Measurements from ENCODE around the gene EFCAB7.

The EFCAB7 gene

DNA sequence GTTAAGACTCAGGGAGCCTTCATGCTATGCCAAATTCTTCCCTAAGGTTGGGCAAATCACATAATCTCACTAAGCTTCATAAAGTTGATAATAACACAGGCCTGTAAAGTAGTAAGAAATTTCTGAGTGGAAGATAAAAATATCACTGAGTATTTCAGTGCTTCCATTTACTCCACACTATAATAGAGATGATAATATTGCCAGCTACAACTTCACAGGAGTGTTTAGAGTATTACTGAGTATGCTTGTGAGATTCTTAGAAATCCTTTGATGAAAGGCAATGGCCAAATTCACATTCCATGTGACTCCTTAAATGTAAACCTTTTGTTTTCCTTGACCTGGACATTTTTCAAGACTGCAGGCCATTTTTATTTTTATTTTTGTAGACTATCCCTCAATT is 10.7 kb upstream of the EFCAB7 start:
- TF ChIP-seq TAF1 (IDR thresholded peaks at IDR 0.05; ENCODE audit: borderline replicate concordance, insufficient read depth, low read length) = no peak
- TF ChIP-seq SIN3A (IDR thresholded peaks at IDR 0.05; ENCODE audit: borderline replicate concordance, insufficient read depth, low read length) = no peak
- TF ChIP-seq POLR2AphosphoS5 (IDR thresholded peaks at IDR 0.05; ENCODE audit: low read depth, low read length) = no peak
- TF ChIP-seq, protein P1, sequence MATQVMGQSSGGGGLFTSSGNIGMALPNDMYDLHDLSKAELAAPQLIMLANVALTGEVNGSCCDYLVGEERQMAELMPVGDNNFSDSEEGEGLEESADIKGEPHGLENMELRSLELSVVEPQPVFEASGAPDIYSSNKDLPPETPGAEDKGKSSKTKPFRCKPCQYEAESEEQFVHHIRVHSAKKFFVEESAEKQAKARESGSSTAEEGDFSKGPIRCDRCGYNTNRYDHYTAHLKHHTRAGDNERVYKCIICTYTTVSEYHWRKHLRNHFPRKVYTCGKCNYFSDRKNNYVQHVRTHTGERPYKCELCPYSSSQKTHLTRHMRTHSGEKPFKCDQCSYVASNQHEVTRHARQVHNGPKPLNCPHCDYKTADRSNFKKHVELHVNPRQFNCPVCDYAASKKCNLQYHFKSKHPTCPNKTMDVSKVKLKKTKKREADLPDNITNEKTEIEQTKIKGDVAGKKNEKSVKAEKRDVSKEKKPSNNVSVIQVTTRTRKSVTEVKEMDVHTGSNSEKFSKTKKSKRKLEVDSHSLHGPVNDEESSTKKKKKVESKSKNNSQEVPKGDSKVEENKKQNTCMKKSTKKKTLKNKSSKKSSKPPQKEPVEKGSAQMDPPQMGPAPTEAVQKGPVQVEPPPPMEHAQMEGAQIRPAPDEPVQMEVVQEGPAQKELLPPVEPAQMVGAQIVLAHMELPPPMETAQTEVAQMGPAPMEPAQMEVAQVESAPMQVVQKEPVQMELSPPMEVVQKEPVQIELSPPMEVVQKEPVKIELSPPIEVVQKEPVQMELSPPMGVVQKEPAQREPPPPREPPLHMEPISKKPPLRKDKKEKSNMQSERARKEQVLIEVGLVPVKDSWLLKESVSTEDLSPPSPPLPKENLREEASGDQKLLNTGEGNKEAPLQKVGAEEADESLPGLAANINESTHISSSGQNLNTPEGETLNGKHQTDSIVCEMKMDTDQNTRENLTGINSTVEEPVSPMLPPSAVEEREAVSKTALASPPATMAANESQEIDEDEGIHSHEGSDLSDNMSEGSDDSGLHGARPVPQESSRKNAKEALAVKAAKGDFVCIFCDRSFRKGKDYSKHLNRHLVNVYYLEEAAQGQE (IDR thresholded peaks at IDR 0.05; ENCODE audit: insufficient read depth in 1 of 2, low read depth in 2 of 2, low read length in 2 of 2) = no peak
- TF ChIP-seq FOXP2 (optimal IDR thresholded peaks at IDR 0.05; ENCODE audit: borderline replicate concordance, extremely low read depth, extremely low read length, insufficient read depth) = no peak

DNA sequence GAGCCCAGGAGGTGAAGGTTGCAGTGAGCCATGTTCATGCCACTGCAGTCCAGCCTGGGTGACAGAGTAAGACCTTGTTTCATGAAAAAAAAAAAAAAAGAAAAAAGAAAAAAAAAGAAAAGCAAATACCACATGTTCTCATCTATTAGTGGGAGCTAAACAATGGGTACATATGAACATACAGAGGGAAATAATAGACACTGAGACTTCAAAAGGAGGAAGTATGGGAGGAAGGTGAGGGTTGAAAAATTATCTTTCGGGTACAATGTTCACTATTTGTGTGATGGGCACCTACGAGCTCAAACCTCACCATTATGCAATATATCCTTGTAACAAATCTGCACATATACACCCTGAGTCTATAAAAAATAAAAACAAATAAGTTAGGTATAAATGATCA is 6.7 kb upstream of the EFCAB7 start:
- TF ChIP-seq FOXP2 (optimal IDR thresholded peaks at IDR 0.05; ENCODE audit: borderline replicate concordance, extremely low read depth, extremely low read length, insufficient read depth) (no peak), SIN3A (IDR thresholded peaks at IDR 0.05; ENCODE audit: borderline replicate concordance, insufficient read depth, low read length) (no peak), TAF1 (IDR thresholded peaks at IDR 0.05; ENCODE audit: borderline replicate concordance, insufficient read depth, low read length) (no peak), POLR2AphosphoS5 (IDR thresholded peaks at IDR 0.05; ENCODE audit: low read depth, low read length) (no peak)
- TF ChIP-seq, protein P1 (IDR thresholded peaks at IDR 0.05; ENCODE audit: insufficient read depth in 1 of 2, low read depth in 2 of 2, low read length in 2 of 2) = no peak

DNA sequence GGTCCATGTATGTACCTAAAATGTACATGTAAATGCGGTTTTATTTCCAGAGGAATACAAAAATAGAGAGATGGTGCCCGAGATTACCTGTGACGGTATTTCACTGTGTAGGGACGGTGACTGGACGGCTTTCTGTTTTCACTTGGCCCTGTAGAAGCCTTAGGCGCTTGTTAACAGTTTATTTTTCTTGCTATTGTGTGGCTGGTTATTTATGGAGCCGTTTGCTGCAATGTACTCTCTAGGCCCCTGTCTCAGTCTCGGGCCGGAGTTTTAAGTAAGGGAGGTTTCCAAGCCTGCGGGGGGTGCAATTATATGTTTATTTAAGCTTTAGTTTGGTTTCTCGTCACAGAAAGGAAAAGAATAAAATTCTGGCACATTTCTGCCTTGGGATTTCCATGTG is 413 bp downstream of the EFCAB7 start:
- TF ChIP-seq SIN3A (IDR thresholded peaks at IDR 0.05; ENCODE audit: borderline replicate concordance, insufficient read depth, low read length) (no peak), POLR2AphosphoS5 (IDR thresholded peaks at IDR 0.05; ENCODE audit: low read depth, low read length) (no peak), TAF1 (IDR thresholded peaks at IDR 0.05; ENCODE audit: borderline replicate concordance, insufficient read depth, low read length) (no peak), FOXP2 (optimal IDR thresholded peaks at IDR 0.05; ENCODE audit: borderline replicate concordance, extremely low read depth, extremely low read length, insufficient read depth) (no peak)
- TF ChIP-seq, protein P1 (IDR thresholded peaks at IDR 0.05; ENCODE audit: insufficient read depth in 1 of 2, low read depth in 2 of 2, low read length in 2 of 2) = no peak

DNA sequence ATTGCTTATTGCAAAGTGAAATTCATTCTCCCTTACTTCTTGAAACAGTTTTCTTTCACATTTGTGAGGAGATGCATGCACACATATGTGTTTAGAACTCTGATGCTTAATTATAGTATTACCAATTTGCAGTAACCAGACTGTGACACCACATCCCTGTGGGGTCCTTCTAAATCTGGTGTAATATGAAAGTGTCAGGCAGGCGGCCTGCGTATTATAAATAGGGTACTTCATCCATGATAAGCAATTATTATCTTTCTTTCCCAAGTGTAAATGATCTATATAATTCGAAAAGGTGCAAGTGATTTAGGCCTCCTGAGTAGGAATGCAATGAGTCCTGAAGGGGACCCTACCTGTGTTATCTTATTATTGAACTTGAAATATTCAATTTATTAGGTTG is 876 bp downstream of the EFCAB7 start:
- no peak for TF ChIP-seq POLR2AphosphoS5 (IDR thresholded peaks at IDR 0.05; ENCODE audit: low read depth, low read length)
- TF ChIP-seq, protein P1 (IDR thresholded peaks at IDR 0.05; ENCODE audit: insufficient read depth in 1 of 2, low read depth in 2 of 2, low read length in 2 of 2) = no peak
- TF ChIP-seq SIN3A (IDR thresholded peaks at IDR 0.05; ENCODE audit: borderline replicate concordance, insufficient read depth, low read length) = no peak
- TF ChIP-seq TAF1 (IDR thresholded peaks at IDR 0.05; ENCODE audit: borderline replicate concordance, insufficient read depth, low read length) = no peak
- no peak for TF ChIP-seq FOXP2 (optimal IDR thresholded peaks at IDR 0.05; ENCODE audit: borderline replicate concordance, extremely low read depth, extremely low read length, insufficient read depth)

DNA sequence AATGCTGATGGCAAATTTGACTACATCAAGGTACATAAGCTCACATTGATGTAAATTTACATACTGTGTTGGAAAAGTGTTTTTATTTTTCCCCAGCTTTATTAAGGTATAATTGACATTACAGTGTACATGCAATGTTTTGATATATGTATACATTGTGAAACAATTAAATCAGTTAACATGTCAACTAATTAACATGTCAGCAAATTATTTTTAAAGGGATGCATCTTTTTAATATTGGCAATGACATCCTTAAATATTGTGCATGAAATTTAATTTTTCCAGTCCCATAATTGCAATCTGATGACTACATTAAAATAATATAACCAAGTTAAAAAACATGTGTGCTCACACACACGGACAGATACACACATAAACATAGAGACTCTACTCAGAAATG is 9.4 kb downstream of the EFCAB7 start:
- TF ChIP-seq SIN3A (IDR thresholded peaks at IDR 0.05; ENCODE audit: borderline replicate concordance, insufficient read depth, low read length) = no peak
